ENCODE measurements around the gene NDST3.

DNA sequence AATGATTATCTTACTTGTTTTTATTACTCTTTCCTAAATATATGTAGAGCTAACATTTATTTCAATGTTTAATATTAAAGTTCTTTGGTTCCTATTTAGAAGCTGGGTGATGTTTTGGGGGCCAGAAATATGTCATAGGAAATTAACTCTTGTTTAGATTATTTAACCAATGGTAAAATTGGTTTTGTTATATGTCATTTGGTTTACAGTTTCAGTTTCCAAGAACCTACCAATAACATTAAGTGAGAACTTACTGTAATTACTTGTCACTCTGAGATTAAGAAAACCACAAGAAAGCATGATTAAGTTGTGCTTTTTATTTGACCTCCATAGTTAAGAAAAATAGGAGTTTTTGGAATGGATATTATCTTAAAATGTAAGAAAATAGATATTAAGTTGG lies 121.2 kb downstream of the NDST3 start:
- TF ChIP-seq, protein P1, sequence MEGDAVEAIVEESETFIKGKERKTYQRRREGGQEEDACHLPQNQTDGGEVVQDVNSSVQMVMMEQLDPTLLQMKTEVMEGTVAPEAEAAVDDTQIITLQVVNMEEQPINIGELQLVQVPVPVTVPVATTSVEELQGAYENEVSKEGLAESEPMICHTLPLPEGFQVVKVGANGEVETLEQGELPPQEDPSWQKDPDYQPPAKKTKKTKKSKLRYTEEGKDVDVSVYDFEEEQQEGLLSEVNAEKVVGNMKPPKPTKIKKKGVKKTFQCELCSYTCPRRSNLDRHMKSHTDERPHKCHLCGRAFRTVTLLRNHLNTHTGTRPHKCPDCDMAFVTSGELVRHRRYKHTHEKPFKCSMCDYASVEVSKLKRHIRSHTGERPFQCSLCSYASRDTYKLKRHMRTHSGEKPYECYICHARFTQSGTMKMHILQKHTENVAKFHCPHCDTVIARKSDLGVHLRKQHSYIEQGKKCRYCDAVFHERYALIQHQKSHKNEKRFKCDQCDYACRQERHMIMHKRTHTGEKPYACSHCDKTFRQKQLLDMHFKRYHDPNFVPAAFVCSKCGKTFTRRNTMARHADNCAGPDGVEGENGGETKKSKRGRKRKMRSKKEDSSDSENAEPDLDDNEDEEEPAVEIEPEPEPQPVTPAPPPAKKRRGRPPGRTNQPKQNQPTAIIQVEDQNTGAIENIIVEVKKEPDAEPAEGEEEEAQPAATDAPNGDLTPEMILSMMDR (CRISPR knock-in tag; IDR thresholded peaks at IDR 0.05): no peak
- TF ChIP-seq HNRNPUL1 (IDR thresholded peaks at IDR 0.05; ENCODE audit: low read depth, low read length): no peak
- no peak for TF ChIP-seq PHF8 (CRISPR knock-in tag; IDR thresholded peaks at IDR 0.05)
- TF ChIP-seq ZNF567 (CRISPR knock-in tag; IDR thresholded peaks at IDR 0.05; ENCODE audit: borderline replicate concordance): no peak
- no peak for TF ChIP-seq RAD51 (IDR thresholded peaks at IDR 0.05; ENCODE audit: borderline replicate concordance)
- TF ChIP-seq, protein P2, sequence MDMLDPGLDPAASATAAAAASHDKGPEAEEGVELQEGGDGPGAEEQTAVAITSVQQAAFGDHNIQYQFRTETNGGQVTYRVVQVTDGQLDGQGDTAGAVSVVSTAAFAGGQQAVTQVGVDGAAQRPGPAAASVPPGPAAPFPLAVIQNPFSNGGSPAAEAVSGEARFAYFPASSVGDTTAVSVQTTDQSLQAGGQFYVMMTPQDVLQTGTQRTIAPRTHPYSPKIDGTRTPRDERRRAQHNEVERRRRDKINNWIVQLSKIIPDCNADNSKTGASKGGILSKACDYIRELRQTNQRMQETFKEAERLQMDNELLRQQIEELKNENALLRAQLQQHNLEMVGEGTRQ (IDR thresholded peaks at IDR 0.05; ENCODE audit: low read depth, low read length): no peak
- TF ChIP-seq, protein P2 (CRISPR knock-in tag; IDR thresholded peaks at IDR 0.05; ENCODE audit: borderline replicate concordance): no peak
- TF ChIP-seq, protein P3, sequence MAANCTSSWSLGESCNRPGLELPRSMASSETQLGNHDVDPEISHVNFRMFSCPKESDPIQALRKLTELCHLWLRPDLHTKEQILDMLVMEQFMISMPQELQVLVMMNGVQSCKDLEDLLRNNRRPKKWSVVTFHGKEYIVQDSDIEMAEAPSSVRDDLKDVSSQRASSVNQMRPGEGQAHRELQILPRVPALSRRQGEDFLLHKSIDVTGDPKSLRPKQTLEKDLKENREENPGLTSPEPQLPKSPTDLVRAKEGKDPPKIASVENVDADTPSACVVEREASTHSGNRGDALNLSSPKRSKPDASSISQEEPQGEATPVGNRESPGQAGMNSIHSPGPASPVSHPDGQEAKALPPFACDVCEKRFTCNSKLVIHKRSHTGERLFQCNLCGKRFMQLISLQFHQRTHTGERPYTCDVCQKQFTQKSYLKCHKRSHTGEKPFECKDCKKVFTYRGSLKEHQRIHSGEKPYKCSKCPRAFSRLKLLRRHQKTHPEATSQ (CRISPR knock-in tag; IDR thresholded peaks at IDR 0.05; ENCODE audit: borderline replicate concordance): no peak
- no peak for TF ChIP-seq CEBPB (IDR thresholded peaks at IDR 0.05; ENCODE audit: borderline replicate concordance, low read depth, low read length)
- TF ChIP-seq, protein P4, sequence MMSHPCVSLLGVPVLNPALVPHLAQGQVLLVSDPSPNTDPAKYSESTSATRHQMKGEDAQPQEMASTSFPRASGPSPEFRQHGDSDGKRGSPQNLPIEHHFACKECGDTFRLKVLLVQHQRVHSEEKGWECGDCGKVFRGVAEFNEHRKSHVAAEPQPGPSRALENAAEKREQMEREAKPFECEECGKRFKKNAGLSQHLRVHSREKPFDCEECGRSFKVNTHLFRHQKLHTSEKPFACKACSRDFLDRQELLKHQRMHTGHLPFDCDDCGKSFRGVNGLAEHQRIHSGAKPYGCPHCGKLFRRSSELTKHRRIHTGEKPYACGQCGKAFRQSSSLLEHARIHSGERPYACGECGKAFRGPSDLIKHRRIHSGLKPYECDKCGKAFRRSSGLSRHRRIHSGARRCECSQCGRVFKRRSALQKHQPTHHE (CRISPR knock-in tag; IDR thresholded peaks at IDR 0.05; ENCODE audit: borderline replicate concordance): no peak
- no peak for TF ChIP-seq POLR2AphosphoS5 (IDR thresholded peaks at IDR 0.05; ENCODE audit: low read depth, low read length)
- no peak for TF ChIP-seq ASH2L (IDR thresholded peaks at IDR 0.05; ENCODE audit: insufficient read length, low read depth, low read length)
- no peak for TF ChIP-seq GATAD2A (CRISPR knock-in tag; IDR thresholded peaks at IDR 0.05)
- TF ChIP-seq ARHGAP35 (CRISPR knock-in tag; IDR thresholded peaks at IDR 0.05; ENCODE audit: borderline replicate concordance): no peak
- TF ChIP-seq, protein P5, sequence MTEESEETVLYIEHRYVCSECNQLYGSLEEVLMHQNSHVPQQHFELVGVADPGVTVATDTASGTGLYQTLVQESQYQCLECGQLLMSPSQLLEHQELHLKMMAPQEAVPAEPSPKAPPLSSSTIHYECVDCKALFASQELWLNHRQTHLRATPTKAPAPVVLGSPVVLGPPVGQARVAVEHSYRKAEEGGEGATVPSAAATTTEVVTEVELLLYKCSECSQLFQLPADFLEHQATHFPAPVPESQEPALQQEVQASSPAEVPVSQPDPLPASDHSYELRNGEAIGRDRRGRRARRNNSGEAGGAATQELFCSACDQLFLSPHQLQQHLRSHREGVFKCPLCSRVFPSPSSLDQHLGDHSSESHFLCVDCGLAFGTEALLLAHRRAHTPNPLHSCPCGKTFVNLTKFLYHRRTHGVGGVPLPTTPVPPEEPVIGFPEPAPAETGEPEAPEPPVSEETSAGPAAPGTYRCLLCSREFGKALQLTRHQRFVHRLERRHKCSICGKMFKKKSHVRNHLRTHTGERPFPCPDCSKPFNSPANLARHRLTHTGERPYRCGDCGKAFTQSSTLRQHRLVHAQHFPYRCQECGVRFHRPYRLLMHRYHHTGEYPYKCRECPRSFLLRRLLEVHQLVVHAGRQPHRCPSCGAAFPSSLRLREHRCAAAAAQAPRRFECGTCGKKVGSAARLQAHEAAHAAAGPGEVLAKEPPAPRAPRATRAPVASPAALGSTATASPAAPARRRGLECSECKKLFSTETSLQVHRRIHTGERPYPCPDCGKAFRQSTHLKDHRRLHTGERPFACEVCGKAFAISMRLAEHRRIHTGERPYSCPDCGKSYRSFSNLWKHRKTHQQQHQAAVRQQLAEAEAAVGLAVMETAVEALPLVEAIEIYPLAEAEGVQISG (CRISPR knock-in tag; IDR thresholded peaks at IDR 0.05): no peak
